GM19438 (cell line): ENCODE data around the gene NEDD8.
A peak's percentile ranks its signal among the peaks of the same experiment; 100 is the strongest.
"Not testable (repeated sequence)": the region's sequence is repeated elsewhere in the genome, so short reads cannot be mapped to it uniquely, and the experiment has no call there.

Source experiments
- ATAC-seq: cut with Tn5 transposase; IDR thresholded peaks from one replicate; pipeline ENCODE4 v1.9.1; 2021; ENCODE audit warnings: low read depth; ENCODE audit not compliant: unreplicated experiment

NEDD8 gene

DNA sequence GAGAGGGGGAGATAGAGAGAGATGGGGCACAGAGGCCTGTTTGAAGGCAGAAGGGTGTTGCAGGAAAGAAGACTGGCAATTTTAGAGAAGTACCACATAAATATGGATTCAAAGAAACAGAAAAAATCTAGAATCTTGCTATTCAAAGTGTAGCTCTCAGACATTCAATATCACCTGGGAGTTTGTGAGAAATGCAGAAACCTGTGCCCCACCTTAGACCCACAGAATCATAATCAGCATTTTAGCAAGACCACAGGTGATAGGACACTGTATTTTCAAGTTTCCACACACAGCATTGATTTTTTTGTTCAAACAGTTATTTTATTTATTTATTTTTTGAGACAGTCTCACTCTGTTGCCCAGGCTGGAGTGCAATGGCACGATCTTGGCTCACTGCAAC, 3.3 kb downstream of the NEDD8 start:
- no peak for ATAC-seq

DNA sequence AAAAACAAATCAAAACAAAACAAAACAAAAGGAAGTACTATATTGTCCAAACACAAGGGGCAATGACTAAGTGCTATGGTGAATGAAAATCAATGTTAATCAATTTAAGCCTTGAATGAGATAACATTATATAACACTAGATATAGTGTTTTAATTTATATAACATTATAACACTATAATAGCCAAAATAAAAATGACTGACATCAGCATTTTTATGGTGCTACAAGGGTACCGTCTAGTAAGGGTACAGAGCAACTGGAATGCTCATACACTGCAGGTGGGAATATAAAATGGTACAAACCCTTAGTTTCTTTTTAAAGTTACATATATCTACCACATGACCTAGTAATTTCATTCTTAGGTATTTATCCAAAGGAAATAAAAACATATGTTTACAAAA, 5.7 kb downstream of the NEDD8 start:
- no peak for ATAC-seq

DNA sequence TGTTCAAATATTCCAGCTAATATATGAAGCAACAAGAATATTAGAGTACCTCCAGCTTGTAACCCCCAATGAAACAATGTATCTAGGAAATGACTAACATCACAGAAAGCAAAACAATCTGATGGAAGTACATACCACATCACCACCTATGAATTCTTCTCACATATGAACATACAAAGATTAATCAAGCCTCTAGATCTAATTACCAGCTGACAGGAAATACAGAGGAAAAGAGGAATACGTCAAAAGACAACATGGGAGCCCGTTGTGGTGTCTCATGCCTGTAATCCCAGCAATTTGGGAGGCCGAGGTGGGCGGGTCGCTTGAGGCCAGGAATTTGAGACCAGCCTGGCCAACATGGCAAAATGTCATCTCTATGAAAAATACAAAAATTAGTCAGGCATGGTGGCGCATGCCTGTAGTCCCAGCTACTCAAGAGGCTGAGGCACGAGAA, 7.5 kb downstream of the NEDD8 start:
- ATAC-seq: no peak

- not testable (repeated sequence) for ATAC-seq
Measured at GRCh38 chr14:24222987-24223386, 9.2 kb downstream of the NEDD8 start.

GRCh38 chr14:24219521-24219920, 12.6 kb downstream of the NEDD8 start:
- no peak for ATAC-seq

- ATAC-seq: no peak
Measured at GRCh38 chr14:24219080-24219479, 13.1 kb downstream of the NEDD8 start.

DNA sequence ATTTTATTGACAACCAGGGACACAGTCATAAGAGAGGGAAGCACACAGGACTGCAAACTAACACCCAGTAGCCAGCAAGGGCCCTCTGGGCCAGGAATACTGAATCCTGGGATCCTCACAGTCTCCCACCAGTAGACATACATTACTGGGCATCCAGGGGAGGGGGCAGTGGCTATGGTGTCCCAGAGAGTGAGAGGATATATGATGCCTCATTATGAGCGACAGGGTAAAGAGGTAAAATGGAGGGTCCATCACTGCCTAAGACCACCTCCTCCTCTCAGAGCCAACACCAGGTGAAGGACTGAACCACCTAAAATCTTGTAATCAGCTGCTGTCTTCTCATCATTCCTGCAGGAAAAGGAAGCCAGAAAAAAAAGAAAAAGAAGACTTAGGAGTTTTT, 15.3 kb downstream of the NEDD8 start:
- not testable (repeated sequence) for ATAC-seq

GRCh38 chr14:24216345-24216699, 15.8 kb downstream of the NEDD8 start:
- no peak for ATAC-seq

- peak; percentile 57 for ATAC-seq
Measured at GRCh38 chr14:24215495-24216344, 16.4 kb downstream of the NEDD8 start, which contains the start of gene MDP1. Gene MDP1, minus strand, starts transcription at chr14:24216066. Its CDS starts 111 bp downstream, at chr14:24215955.

- no peak for ATAC-seq
Measured at GRCh38 chr14:24213866-24214662, 18.1 kb downstream of the NEDD8 start.

- ATAC-seq: peak; percentile 76
Measured at GRCh38 chr14:24212924-24213865, 19.0 kb downstream of the NEDD8 start, which contains the start of gene CHMP4A. Gene CHMP4A, minus strand, starts transcription at chr14:24213488. Its CDS starts 49 bp downstream, at chr14:24213439.

DNA sequence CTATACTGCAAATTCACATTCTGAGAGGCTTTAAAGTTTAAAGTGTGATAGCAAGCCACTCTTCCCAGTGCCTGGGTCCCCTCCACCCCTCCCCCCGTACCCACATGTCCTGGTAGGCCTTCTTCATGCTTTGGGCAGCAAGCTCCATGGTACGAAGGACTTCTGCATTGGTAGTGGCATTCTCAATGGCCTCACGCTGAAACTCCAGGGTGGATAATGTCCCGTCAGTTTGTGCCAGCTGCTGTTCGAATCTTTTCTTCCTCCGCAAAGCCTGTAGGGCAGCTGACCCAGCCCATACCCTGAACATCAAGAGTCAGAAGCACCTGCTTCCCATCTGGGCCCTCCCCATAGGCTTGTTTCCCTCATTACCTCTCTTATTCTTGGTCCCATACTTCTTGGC, 20.9 kb downstream of the NEDD8 start:
- no peak for ATAC-seq

- ATAC-seq: no peak
Measured at GRCh38 chr14:24207625-24208024, 24.5 kb downstream of the NEDD8 start.

- ATAC-seq: no peak
Measured at GRCh38 chr14:24207104-24207551, 25.0 kb downstream of the NEDD8 start.

- ATAC-seq: no peak
Measured at GRCh38 chr14:24206260-24207103, 25.7 kb downstream of the NEDD8 start.

GRCh38 chr14:24204163-24205146, 27.7 kb downstream of the NEDD8 start:
- ATAC-seq: no peak

GRCh38 chr14:24203249-24203886, 28.8 kb downstream of the NEDD8 start:
- not testable (repeated sequence) for ATAC-seq

DNA sequence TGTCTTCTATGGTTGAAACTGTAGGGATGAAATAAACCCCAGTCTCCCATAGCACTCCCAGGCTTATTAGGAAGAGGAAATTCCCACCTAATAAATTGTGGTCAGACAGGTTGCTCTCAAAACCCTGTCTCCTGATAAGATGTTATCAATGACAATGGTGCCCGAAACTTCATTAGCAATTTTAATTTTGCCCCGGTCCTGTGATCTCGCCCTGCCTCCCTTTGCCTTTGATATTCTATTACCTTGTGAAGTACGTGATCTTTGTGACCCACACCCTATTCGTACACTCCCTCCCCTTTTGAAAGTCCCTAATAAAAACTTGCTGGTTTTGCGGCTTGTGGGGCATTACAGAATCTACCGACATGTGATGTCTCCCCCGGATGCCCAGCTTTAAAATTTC, 29.6 kb downstream of the NEDD8 start:
- ATAC-seq: not testable (repeated sequence)
